DOHH2 (cell line): ENCODE results near the gene FXYD6.

ENCODE experiments used
- H3F3A ChIP-seq: fragments of 200-600 bp; sonication (generic), shearing (Covaris generic); 2 replicates; pipeline ENCODE4 v1.6.0; 2016; ENCODE audit warnings: antibody characterized with exemption, mild to moderate bottlenecking; ENCODE audit not compliant: control insufficient read depth, insufficient read depth
- H3K27ac ChIP-seq: fragments of 200-600 bp; sonication (generic); 2 replicates; pipeline ENCODE4 v1.5.1; 2014; ENCODE audit warnings: low read depth, mild to moderate bottlenecking, low read length, moderate library complexity
- H3K27me3 ChIP-seq: fragments of 200-600 bp; sonication (generic); 2 replicates; pipeline ENCODE4 v1.6.1; 2014; ENCODE audit warnings: mild to moderate bottlenecking, low read length, mixed read lengths; ENCODE audit not compliant: control insufficient read depth
- H3K36me3 ChIP-seq: fragments of 200-600 bp; sonication (generic); 2 replicates; pipeline ENCODE4 v1.6.1; 2014; ENCODE audit warnings: mild to moderate bottlenecking, low read length, moderate library complexity, mixed read lengths; ENCODE audit not compliant: control insufficient read depth
- H3K4me1 ChIP-seq: fragments of 200-600 bp; sonication (generic); 2 replicates; pipeline ENCODE4 v1.6.1; 2014; ENCODE audit warnings: mild to moderate bottlenecking, low read length, mixed read lengths; ENCODE audit not compliant: control insufficient read depth
- H3K4me2 ChIP-seq: fragments of 200-600 bp; sonication (generic); 2 replicates; pipeline ENCODE4 v1.6.0; 2014; ENCODE audit warnings: mild to moderate bottlenecking, low read length, moderate library complexity
- H3K4me3 ChIP-seq: fragments of 200-600 bp; sonication (generic); 2 replicates; pipeline ENCODE4 v1.5.1; 2014; ENCODE audit warnings: mild to moderate bottlenecking, low read length, mixed read lengths
- H3K79me2 ChIP-seq: fragments of 200-600 bp; sonication (generic); 2 replicates; pipeline ENCODE4 v1.6.1; 2014; ENCODE audit warnings: mild to moderate bottlenecking, low read length, mixed read lengths; ENCODE audit not compliant: control insufficient read depth
- H3K9me2 ChIP-seq: fragments of 200-600 bp; sonication (generic); replicated peaks from 2 replicates; pipeline ENCODE4 v1.6.1; 2014; ENCODE audit warnings: mild to moderate bottlenecking, low read length, mixed read lengths; ENCODE audit not compliant: control insufficient read depth
- H3K9me3 ChIP-seq: fragments of 200-600 bp; sonication (generic); 2 replicates; pipeline ENCODE4 v1.6.1; 2014; ENCODE audit warnings: antibody characterized with exemption, low read length, mixed read lengths; ENCODE audit not compliant: control insufficient read depth, insufficient read depth
- H4K20me1 ChIP-seq: fragments of 200-600 bp; sonication (generic); 2 replicates; pipeline ENCODE4 v1.6.0; 2014; ENCODE audit warnings: low read depth, mild to moderate bottlenecking, antibody characterized with exemption, low read length, moderate library complexity; ENCODE audit not compliant: control insufficient read depth, insufficient read depth
- EZH2phosphoT487 ChIP-seq: fragments of 200-600 bp; sonication (generic); IDR thresholded peaks from 2 replicates; pipeline ENCODE4 v1.6.1; 2017; ENCODE audit warnings: borderline replicate concordance, mild to moderate bottlenecking, antibody characterized with exemption, low read length, moderate library complexity, mixed read lengths
- TF ChIP-seq, protein P1 (sequence below): fragments of 200-600 bp; sonication (generic); IDR thresholded peaks from one replicate; pipeline ENCODE4 v1.5.1; 2014; ENCODE audit warnings: antibody characterized with exemption, mild to moderate bottlenecking, low read depth, low read length; ENCODE audit not compliant: poor library complexity, severe bottlenecking

Gene FXYD6

GRCh38 chr11:117834838-117835443 lies 41.5 kb downstream of the FXYD6 start:
- TF ChIP-seq, protein P1, sequence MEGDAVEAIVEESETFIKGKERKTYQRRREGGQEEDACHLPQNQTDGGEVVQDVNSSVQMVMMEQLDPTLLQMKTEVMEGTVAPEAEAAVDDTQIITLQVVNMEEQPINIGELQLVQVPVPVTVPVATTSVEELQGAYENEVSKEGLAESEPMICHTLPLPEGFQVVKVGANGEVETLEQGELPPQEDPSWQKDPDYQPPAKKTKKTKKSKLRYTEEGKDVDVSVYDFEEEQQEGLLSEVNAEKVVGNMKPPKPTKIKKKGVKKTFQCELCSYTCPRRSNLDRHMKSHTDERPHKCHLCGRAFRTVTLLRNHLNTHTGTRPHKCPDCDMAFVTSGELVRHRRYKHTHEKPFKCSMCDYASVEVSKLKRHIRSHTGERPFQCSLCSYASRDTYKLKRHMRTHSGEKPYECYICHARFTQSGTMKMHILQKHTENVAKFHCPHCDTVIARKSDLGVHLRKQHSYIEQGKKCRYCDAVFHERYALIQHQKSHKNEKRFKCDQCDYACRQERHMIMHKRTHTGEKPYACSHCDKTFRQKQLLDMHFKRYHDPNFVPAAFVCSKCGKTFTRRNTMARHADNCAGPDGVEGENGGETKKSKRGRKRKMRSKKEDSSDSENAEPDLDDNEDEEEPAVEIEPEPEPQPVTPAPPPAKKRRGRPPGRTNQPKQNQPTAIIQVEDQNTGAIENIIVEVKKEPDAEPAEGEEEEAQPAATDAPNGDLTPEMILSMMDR: no peak
- TF ChIP-seq EZH2phosphoT487: no peak
- Histone ChIP-seq H3K9me3 (no peaks in the 10 kb centered on the region), H3K27me3 (peaks cover 38% of the 10 kb centered on the region), H3K79me2 (no peaks in the 10 kb centered on the region), H4K20me1 (no peaks in the 10 kb centered on the region), H3F3A (no peaks in the 10 kb centered on the region), H3K36me3 (no peaks in the 10 kb centered on the region), H3K4me2 (no peak overlapping the region), H3K27ac (no peak overlapping the region), H3K4me3 (no peak overlapping the region), H3K4me1 (no peaks in the 10 kb centered on the region), H3K9me2 (no peaks in the 10 kb centered on the region)

- Histone ChIP-seq H3K36me3 (no peaks in the 10 kb centered on the region), H3K4me1 (no peaks in the 10 kb centered on the region), H3K9me2 (no peaks in the 10 kb centered on the region), H3K27ac (no peak overlapping the region), H3K79me2 (no peaks in the 10 kb centered on the region), H3K9me3 (no peaks in the 10 kb centered on the region), H3K4me2 (no peak overlapping the region), H3F3A (no peaks in the 10 kb centered on the region), H3K4me3 (no peak overlapping the region), H3K27me3 (peaks cover 35% of the 10 kb centered on the region), H4K20me1 (no peaks in the 10 kb centered on the region)
- TF ChIP-seq, protein P1: no peak
- no peak for TF ChIP-seq EZH2phosphoT487
Measured at GRCh38 chr11:117834068-117834810, 42.2 kb downstream of the FXYD6 start.

GRCh38 chr11:117833401-117833891 lies 43.0 kb downstream of the FXYD6 start:
- Histone ChIP-seq H4K20me1 (no peaks in the 10 kb centered on the region), H3K79me2 (no peaks in the 10 kb centered on the region), H3K27me3 (peaks cover 43% of the 10 kb centered on the region), H3K9me3 (no peaks in the 10 kb centered on the region), H3K4me1 (no peaks in the 10 kb centered on the region), H3K4me2 (no peak overlapping the region), H3K9me2 (no peaks in the 10 kb centered on the region), H3K36me3 (no peaks in the 10 kb centered on the region), H3K27ac (no peak overlapping the region), H3K4me3 (no peak overlapping the region), H3F3A (no peaks in the 10 kb centered on the region)
- TF ChIP-seq EZH2phosphoT487: no peak
- TF ChIP-seq, protein P1: no peak
